Endothelial cell of umbilical vein (primary cell): ENCODE measurements around the gene PEX5L. TPM values are rescaled to one million over a fixed set of nuclear protein-coding genes. Genes with fewer than 3 reads are reported as not detected.

Experiments used
- BruUV-seq: library from RNA; stranded (reverse); fragments of 400-500 nt; replicated peaks from 2 replicates; lab custom pipeline; 2021; lab: Mats Ljungman, UMichigan
- CTCF ChIA-PET: fragments of 300-600, 350-600 bp; sonication (Branson Sonifier 250); formaldehyde crosslinking; loops from one replicate; lab custom pipeline; 2021; ENCODE audit warnings: antibody characterized with exemption, inconsistent platforms; lab: Charles Lee
- POLR2A ChIA-PET: fragments of 300-600, 350-600 bp; sonication (Branson Sonifier 250); formaldehyde crosslinking; loops from one replicate; lab custom pipeline; 2021; ENCODE audit warnings: antibody characterized with exemption, inconsistent platforms; lab: Charles Lee
- DNase-seq: peaks from one replicate; pipeline ENCODE4 v3.0.0-alpha.2; 2011; ENCODE audit warnings: low read depth, low spot score
- FAIRE-seq: peaks from 2 replicates; lab custom pipeline; 2011; peaks lifted over from hg19 to GRCh38; lab: Jason Lieb, UNC
- H2AFZ ChIP-seq: 2 replicates; pipeline ENCODE4 v1.6.0; 2012; ENCODE audit warnings: low read depth, low read length, control low read depth, inconsistent platforms
- H3K27ac ChIP-seq: 2 replicates; pipeline ENCODE4 v1.5.1; 2011; ENCODE audit warnings: low read depth, mild to moderate bottlenecking, control low read depth, low read length, moderate library complexity; ENCODE audit not compliant: insufficient read depth
- H3K27me3 ChIP-seq, 2 experiments: 2 replicates each; pipeline versions ENCODE4 v1.6.0 to v1.6.1; 2011; ENCODE audit warnings: low read length in 2 of 2, mixed read lengths in 1 of 2; ENCODE audit not compliant: control insufficient read depth in 2 of 2, insufficient read depth in 2 of 2
- H3K36me3 ChIP-seq, 2 experiments: 2 replicates in 1 of 2; 3 replicates in 1 of 2; pipeline ENCODE4 v1.5.1; 2011; ENCODE audit warnings: low read length in 2 of 2, mild to moderate bottlenecking in 1 of 2, moderate library complexity in 1 of 2; ENCODE audit not compliant: control insufficient read depth in 2 of 2, insufficient read depth in 2 of 2; ENCODE audit errors: extremely low read depth in 1 of 2
- H3K4me1 ChIP-seq: 3 replicates; pipeline ENCODE4 v1.5.1; 2011; ENCODE audit warnings: mild to moderate bottlenecking, low read length; ENCODE audit not compliant: control insufficient read depth, insufficient read depth; ENCODE audit errors: extremely low read depth
- H3K4me2 ChIP-seq: 2 replicates; pipeline ENCODE4 v1.6.1; 2011; ENCODE audit warnings: low read length, control low read depth, mixed read lengths; ENCODE audit not compliant: insufficient read depth
- H3K4me3 ChIP-seq, 3 experiments: fragments of 200-600 bp in 1 of 3; sonication (generic), shearing (Covaris generic) in 1 of 3; replicated peaks in 1 of 3; 2 replicates each; pipeline ENCODE4 v1.5.1; 2011 to 2016; ENCODE audit warnings: control low read depth in 3 of 3, low read length in 3 of 3, mild to moderate bottlenecking in 2 of 3, inconsistent platforms in 1 of 3, low read depth in 1 of 3, moderate library complexity in 1 of 3; ENCODE audit not compliant: insufficient read depth in 1 of 3
- H3K79me2 ChIP-seq: 2 replicates; pipeline ENCODE4 v1.6.0; 2012; ENCODE audit warnings: low read length, inconsistent platforms; ENCODE audit not compliant: control insufficient read depth, insufficient read depth
- H3K9ac ChIP-seq: replicated peaks from 2 replicates; pipeline ENCODE3; 2011; ENCODE audit warnings: low read length, control low read depth; ENCODE audit not compliant: insufficient read depth; ENCODE audit errors: extremely low read depth
- H3K9me1 ChIP-seq: replicated peaks from 3 replicates; pipeline ENCODE4 v1.6.0; 2011; ENCODE audit warnings: mild to moderate bottlenecking, low read length; ENCODE audit not compliant: control insufficient read depth, insufficient read depth; ENCODE audit errors: extremely low read depth
- H3K9me3 ChIP-seq: replicated peaks from 2 replicates; pipeline ENCODE4 v1.5.1; 2012; ENCODE audit warnings: low read length, inconsistent platforms; ENCODE audit not compliant: control insufficient read depth, insufficient read depth
- H4K20me1 ChIP-seq: replicated peaks from 2 replicates; pipeline ENCODE3; 2011; ENCODE audit warnings: mild to moderate bottlenecking, low read length; ENCODE audit not compliant: control insufficient read depth, insufficient read depth; ENCODE audit errors: extremely low read depth
- EZH2 ChIP-seq: IDR thresholded peaks from 2 replicates; pipeline ENCODE4 v1.6.1; 2012; ENCODE audit warnings: borderline replicate concordance, low read depth, mild to moderate bottlenecking, moderate library complexity, low read length, inconsistent platforms; ENCODE audit not compliant: severe bottlenecking
- FOS ChIP-seq: IDR thresholded peaks from 2 replicates; pipeline ENCODE4 v1.6.1; 2011; ENCODE audit warnings: mild to moderate bottlenecking, low read length, moderate library complexity, borderline replicate concordance; ENCODE audit not compliant: insufficient read depth
- GATA2 ChIP-seq: IDR thresholded peaks from 2 replicates; pipeline ENCODE4 v1.7.0; 2011; ENCODE audit warnings: low read depth, mild to moderate bottlenecking, moderate library complexity, mixed read lengths, low read length; ENCODE audit not compliant: insufficient read length, insufficient read depth
- JUN ChIP-seq: IDR thresholded peaks from 2 replicates; pipeline ENCODE4 v1.6.1; 2011; ENCODE audit warnings: borderline replicate concordance, low read depth; ENCODE audit not compliant: insufficient read length, insufficient read depth
- MAX ChIP-seq: IDR thresholded peaks from 2 replicates; pipeline ENCODE4 v1.6.1; 2011; ENCODE audit not compliant: insufficient read depth, insufficient read length
- MYC ChIP-seq: IDR thresholded peaks from one replicate; pipeline ENCODE4 v1.6.1; 2011; ENCODE audit warnings: mild to moderate bottlenecking, low read depth, low read length
- POLR2A ChIP-seq: IDR thresholded peaks from 2 replicates; pipeline ENCODE4 v1.6.1; 2012; ENCODE audit warnings: low read depth, mild to moderate bottlenecking, control low read depth, low read length
- POLR2AphosphoS5 ChIP-seq: IDR thresholded peaks from 2 replicates; pipeline ENCODE4 v1.6.1; 2012; ENCODE audit warnings: low read depth, mild to moderate bottlenecking, control low read depth, low read length, moderate library complexity; ENCODE audit not compliant: insufficient read depth
- dilution Hi-C: fragments of 300-500 bp; cut with MboI; formaldehyde crosslinking; loops from one replicate; pipeline ENCODE4 v1.15.0; 2019; ENCODE audit warnings: low sequenced_read_pairs; ENCODE audit not compliant: extremely low pct_ligation_motif_present
- intact Hi-C: fragments of 100-400 bp; cut with micrococcal nuclease; formaldehyde crosslinking; loops from one replicate; pipeline ENCODE4 v1.10.0; 2022
- polyA plus RNA-seq, 4 experiments: library from polyadenylated mRNA; depleted of rRNA in 3 of 4; stranded (reverse) in 3 of 4; unstranded in 1 of 4; fragments of >200 nt; gene quantifications; 2 replicates each; pipeline versions ENCODE4 v1.2.1 to v1.2.3, GENCODE V29; 2011 to 2012; ENCODE audit warnings: missing spikeins in 1 of 4
- total RNA-seq: library from RNA; stranded (reverse); gene quantifications from 2 replicates; pipeline ENCODE4 v1.2.3, GENCODE V29; 2021
- TF ChIP-seq, protein P1 (sequence below), 2 donors: IDR thresholded peaks; 1 replicate in 1 of 2; 2 replicates in 1 of 2; pipeline ENCODE4 v1.5.1; 2011; ENCODE audit warnings: low read length in 2 of 2, mild to moderate bottlenecking in 2 of 2, moderate library complexity in 2 of 2, control low read depth in 1 of 2, inconsistent platforms in 1 of 2, low read depth in 1 of 2; ENCODE audit not compliant: insufficient read depth in 1 of 2; ENCODE audit errors: extremely low read depth in 1 of 2

The PEX5L gene
- total and polyA plus RNA-seq, 2 donors (not counting 3 experiments of a cell fraction or from before 2014, with no cell fraction given), result not detected

DNA sequence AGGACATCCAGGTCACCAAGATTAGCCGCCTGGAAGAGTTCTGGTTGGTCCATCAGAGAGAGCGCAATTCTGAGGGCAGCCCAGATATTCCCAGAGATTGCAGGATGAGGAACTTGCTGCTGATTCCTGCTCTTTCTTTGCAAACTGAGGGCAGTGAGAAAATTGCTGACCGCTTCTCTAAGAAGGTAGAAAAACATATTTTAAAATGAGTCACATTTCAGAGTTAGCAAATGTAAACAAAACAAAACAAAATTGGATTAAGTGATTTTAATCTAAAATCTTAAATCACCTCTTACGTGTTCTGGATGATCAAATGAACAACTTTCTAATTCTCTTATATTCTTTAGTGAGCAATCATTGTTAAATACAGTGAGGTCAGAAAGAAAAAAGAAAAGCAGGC, 234.9 kb downstream of the PEX5L start:
- intact Hi-C loops, result no loop called here
- Histone ChIP-seq H2AFZ (no peak overlapping the region), H3K27me3 (no peaks in the 10 kb centered on the region), H3K9me1 (no peaks in the 10 kb centered on the region), H3K4me1 (no peaks in the 10 kb centered on the region), H3K79me2 (no peaks in the 10 kb centered on the region), H3K9me3 (no peaks in the 10 kb centered on the region), H4K20me1 (no peaks in the 10 kb centered on the region), H3K9ac (no peak overlapping the region), H3K36me3 (no peaks in the 10 kb centered on the region), H3K27ac (no peak overlapping the region), H3K4me2 (no peak overlapping the region), H3K4me3 (no peak overlapping the region)
- dilution Hi-C loops, result no loop called here
- BruUV-seq, result no TSS peak
- CTCF ChIA-PET, result interaction anchor here (2.2 kb wide), 1 partner anchor 10 kb away, joined by 11 read pairs; no protein-coding TSS in a partner anchor
- POLR2A ChIA-PET, result no interaction called here
- TF ChIP-seq POLR2A, result no peak
- no peak for TF ChIP-seq FOS
- TF ChIP-seq, protein P1, sequence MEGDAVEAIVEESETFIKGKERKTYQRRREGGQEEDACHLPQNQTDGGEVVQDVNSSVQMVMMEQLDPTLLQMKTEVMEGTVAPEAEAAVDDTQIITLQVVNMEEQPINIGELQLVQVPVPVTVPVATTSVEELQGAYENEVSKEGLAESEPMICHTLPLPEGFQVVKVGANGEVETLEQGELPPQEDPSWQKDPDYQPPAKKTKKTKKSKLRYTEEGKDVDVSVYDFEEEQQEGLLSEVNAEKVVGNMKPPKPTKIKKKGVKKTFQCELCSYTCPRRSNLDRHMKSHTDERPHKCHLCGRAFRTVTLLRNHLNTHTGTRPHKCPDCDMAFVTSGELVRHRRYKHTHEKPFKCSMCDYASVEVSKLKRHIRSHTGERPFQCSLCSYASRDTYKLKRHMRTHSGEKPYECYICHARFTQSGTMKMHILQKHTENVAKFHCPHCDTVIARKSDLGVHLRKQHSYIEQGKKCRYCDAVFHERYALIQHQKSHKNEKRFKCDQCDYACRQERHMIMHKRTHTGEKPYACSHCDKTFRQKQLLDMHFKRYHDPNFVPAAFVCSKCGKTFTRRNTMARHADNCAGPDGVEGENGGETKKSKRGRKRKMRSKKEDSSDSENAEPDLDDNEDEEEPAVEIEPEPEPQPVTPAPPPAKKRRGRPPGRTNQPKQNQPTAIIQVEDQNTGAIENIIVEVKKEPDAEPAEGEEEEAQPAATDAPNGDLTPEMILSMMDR (IDR thresholded peaks at IDR 0.05; ENCODE audit: extremely low read depth in 1 of 2, insufficient read depth in 1 of 2, low read depth in 1 of 2, low read length in 2 of 2), result no peak
- no peak for TF ChIP-seq JUN
- no peak for TF ChIP-seq POLR2AphosphoS5
- no peak for TF ChIP-seq MAX
- no peak for TF ChIP-seq EZH2
- TF ChIP-seq GATA2, result no peak
- no peak for TF ChIP-seq MYC
- no peak for FAIRE-seq
- DNase-seq, result no peak
